ENCODE results near the gene PRND. TPM values are rescaled to one million over a fixed set of nuclear protein-coding genes. Genes with fewer than 3 reads are reported as not detected.

The PRND gene
- total and polyA plus RNA-seq, 2 of the 8 experiments (the other 6 are each of a cell fraction or from before 2014, with no cell fraction given) = 0.09 to 0.11 TPM

- Histone ChIP-seq H4K5ac (ENCODE audit: insufficient read length, low read depth, low read length) (no peak overlapping the region), H2BK20ac (ENCODE audit: low read length) (no peak overlapping the region; the same call in 1 of the 2 replicates), H4K91ac (replicated peaks; ENCODE audit: insufficient read length, low read length) (no peak overlapping the region), H3K14ac (ENCODE audit: insufficient read length) (no peak overlapping the region), H2BK5ac (ENCODE audit: low read depth, low read length) (no peak overlapping the region), H3K56ac (replicated peaks; ENCODE audit: insufficient read length, low read depth, low read length) (no peak overlapping the region), H3K4me3 (ENCODE audit: extremely low read depth in 1 of 4, insufficient read depth in 2 of 4, low read depth in 3 of 4, low read length in 4 of 4) (no peak overlapping the region), H2BK15ac (ENCODE audit: low read length) (no peak overlapping the region), H2BK12ac (ENCODE audit: low read depth, low read length) (no peak overlapping the region), H3K18ac (ENCODE audit: extremely low read depth, low read length) (no peak overlapping the region), H4K20me1 (replicated peaks in 1 of 2; ENCODE audit: control insufficient read depth in 1 of 2, insufficient read depth in 2 of 2, low read length in 2 of 2) (no peaks in the 10 kb centered on the region), H3K79me1 (ENCODE audit: low read depth, low read length) (no peaks in the 10 kb centered on the region), H4K8ac (ENCODE audit: extremely low read depth, insufficient read depth, low read length) (no peak overlapping the region), H3K4me1 (replicated peaks in 1 of 4; ENCODE audit: control insufficient read depth in 3 of 4, insufficient read depth in 4 of 4, low read length in 3 of 4) (peaks cover 0 to 4% (median 2%) of the 10 kb centered on the region in 4 experiments; a peak in 2 of 7 replicates), H3K4ac (replicated peaks; ENCODE audit: insufficient read length, low read depth, low read length) (no peak overlapping the region), H3K9me3 (ENCODE audit: insufficient read depth in 2 of 2, low read depth in 1 of 2, low read length in 1 of 2) (no peaks in the 10 kb centered on the region), H3K9ac (replicated peaks in 1 of 4; ENCODE audit: extremely low read depth in 1 of 4, low read depth in 3 of 4, low read length in 3 of 4) (no peak overlapping the region), H3K79me2 (ENCODE audit: control insufficient read depth in 1 of 2, insufficient read depth in 2 of 2, low read length in 2 of 2) (no peaks in the 10 kb centered on the region), H2BK120ac (replicated peaks; ENCODE audit: low read depth, low read length) (no peak overlapping the region), H3K36me3 (ENCODE audit: control insufficient read depth in 2 of 4, insufficient read depth in 4 of 4, low read length in 3 of 4) (no peaks in the 10 kb centered on the region), H3K4me2 (ENCODE audit: insufficient read depth in 1 of 2, low read depth in 2 of 2, low read length in 2 of 2) (no peak overlapping the region), H3K23me2 (ENCODE audit: low read depth, low read length) (0 out of 2 replicates have a peak, but pooled peaks cover 2% of the 10 kb centered on the region), H2AK5ac (ENCODE audit: low read depth, low read length) (no peak overlapping the region), H2AFZ (ENCODE audit: low read length) (no peak overlapping the region), H3K27ac (ENCODE audit: low read depth, low read length) (no peak overlapping the region), H3K27me3 (replicated peaks in 1 of 4; ENCODE audit: control insufficient read depth in 3 of 4, extremely low read depth in 1 of 4, insufficient read depth in 3 of 4, low read length in 3 of 4) (no peaks in the 10 kb centered on the region), H3K23ac (ENCODE audit: insufficient read length) (no peak overlapping the region)
- no peak for DNase-seq (ENCODE audit: low read depth in 1 of 2, low spot score in 2 of 2)
- POLR2A ChIA-PET (ENCODE audit: partially characterized antibody) = no interaction called here
- no peak for FAIRE-seq
- 92% methylated on average over 2 of the region's 2 CpGs; no CpG with 5 or more reads in 1 of the 2 experiments for WGBS, 2 experiments (ENCODE audit: extremely low coverage in 1 of 2, insufficient coverage in 1 of 2, insufficient read length in 1 of 2, insufficient replicate concordance in 2 of 2, low coverage in 1 of 2, low lambda C conversion rate in 2 of 2, missing lambda C conversion rate in 1 of 2)
- CTCF ChIA-PET (ENCODE audit: partially characterized antibody) = interaction anchor here (0.6 kb wide), 3 partner anchors 17 to 122 kb away, joined by 3 to 4 read pairs (median 4); no protein-coding TSS in a partner anchor
- TF ChIP-seq HDAC6 (IDR thresholded peaks at IDR 0.05; ENCODE audit: low read depth, low read length) (no peak), BCL11A (IDR thresholded peaks at IDR 0.05; ENCODE audit: low read depth in 2 of 2, low read length in 2 of 2) (no peak), BACH1 (IDR thresholded peaks at IDR 0.05; ENCODE audit: low read length) (no peak), USF2 (IDR thresholded peaks at IDR 0.05; ENCODE audit: low read length) (no peak)
Measured at GRCh38 chr20:4677846-4678245, 43.9 kb upstream of the PRND start.
